ENCODE data around the gene CYP46A1. TPM values are rescaled to one million over a fixed set of nuclear protein-coding genes. Genes with fewer than 3 reads are reported as not detected.

The CYP46A1 gene
- polyA plus RNA-seq, 2 donors, result 0.16 to 0.20 TPM

- WGBS, 2 donors, result 88 to 90% methylated on average over 13 of the region's 13 CpGs
- Histone ChIP-seq H3K36me3 (ENCODE audit: control insufficient read depth in 2 of 2, insufficient read depth in 2 of 2, low read length in 1 of 2) (no peaks in the 10 kb centered on the region), H3K27ac (ENCODE audit: low read depth in 2 of 2, low read length in 1 of 2) (no peak overlapping the region), H3K9me3 (ENCODE audit: control insufficient read depth in 2 of 2, insufficient read depth in 1 of 2, low read depth in 1 of 2, low read length in 1 of 2) (no peaks in the 10 kb centered on the region), H3K4me1 (ENCODE audit: control insufficient read depth in 2 of 2, insufficient read depth in 2 of 2, low read length in 1 of 2) (peaks cover 0 to 3% of the 10 kb centered on the region in 2 donors), H3K27me3 (ENCODE audit: control insufficient read depth in 1 of 2, insufficient read depth in 2 of 2, low read length in 2 of 2) (no peaks in the 10 kb centered on the region), H3K4me3 (ENCODE audit: low read depth in 1 of 2, low read length in 2 of 2) (no peak overlapping the region)
These were observed 7.2 kb downstream of the CYP46A1 start for GRCh38 chr14:99691111-99691885.

GRCh38 chr14:99693918-99694317 is 9.8 kb downstream of the CYP46A1 start:
- Histone ChIP-seq H3K36me3 (ENCODE audit: control insufficient read depth in 2 of 2, insufficient read depth in 2 of 2, low read length in 1 of 2) (no peaks in the 10 kb centered on the region), H3K4me3 (ENCODE audit: low read depth in 1 of 2, low read length in 2 of 2) (no peak overlapping the region), H3K9me3 (ENCODE audit: control insufficient read depth in 2 of 2, insufficient read depth in 1 of 2, low read depth in 1 of 2, low read length in 1 of 2) (no peaks in the 10 kb centered on the region), H3K27ac (ENCODE audit: low read depth in 2 of 2, low read length in 1 of 2) (no peak overlapping the region), H3K4me1 (ENCODE audit: control insufficient read depth in 2 of 2, insufficient read depth in 2 of 2, low read length in 1 of 2) (no peaks in the 10 kb centered on the region), H3K27me3 (ENCODE audit: control insufficient read depth in 1 of 2, insufficient read depth in 2 of 2, low read length in 2 of 2) (no peaks in the 10 kb centered on the region)
- 74 to 88% methylated on average over 3 of the region's 3 CpGs for WGBS, 2 donors

- Histone ChIP-seq H3K36me3 (ENCODE audit: control insufficient read depth in 2 of 2, insufficient read depth in 2 of 2, low read length in 1 of 2) (no peaks in the 10 kb centered on the region), H3K27ac (ENCODE audit: low read depth in 2 of 2, low read length in 1 of 2) (no peak overlapping the region), H3K27me3 (ENCODE audit: control insufficient read depth in 1 of 2, insufficient read depth in 2 of 2, low read length in 2 of 2) (no peaks in the 10 kb centered on the region), H3K9me3 (ENCODE audit: control insufficient read depth in 2 of 2, insufficient read depth in 1 of 2, low read depth in 1 of 2, low read length in 1 of 2) (no peaks in the 10 kb centered on the region), H3K4me1 (ENCODE audit: control insufficient read depth in 2 of 2, insufficient read depth in 2 of 2, low read length in 1 of 2) (no peaks in the 10 kb centered on the region), H3K4me3 (ENCODE audit: low read depth in 1 of 2, low read length in 2 of 2) (no peak overlapping the region)
- 89 to 93% methylated on average over 4 of the region's 4 CpGs for WGBS, 2 donors
These were observed 12.8 kb downstream of the CYP46A1 start for GRCh38 chr14:99696929-99697328.

GRCh38 chr14:99698236-99698635 is 14.1 kb downstream of the CYP46A1 start:
- no peak overlapping the region for H3K4me3 ChIP-seq (ENCODE audit: low read depth in 1 of 2, low read length in 2 of 2)
- no peaks in the 10 kb centered on the region for H3K4me1 ChIP-seq (ENCODE audit: control insufficient read depth in 2 of 2, insufficient read depth in 2 of 2, low read length in 1 of 2)
- no peaks in the 10 kb centered on the region for H3K27me3 ChIP-seq (ENCODE audit: control insufficient read depth in 1 of 2, insufficient read depth in 2 of 2, low read length in 2 of 2)
- WGBS, 2 donors, result 82 to 94% methylated on average over 6 of the region's 6 CpGs
- peaks cover 2 to 4% of the 10 kb centered on the region in 2 donors for H3K9me3 ChIP-seq (ENCODE audit: control insufficient read depth in 2 of 2, insufficient read depth in 1 of 2, low read depth in 1 of 2, low read length in 1 of 2)
- no peaks in the 10 kb centered on the region for H3K36me3 ChIP-seq (ENCODE audit: control insufficient read depth in 2 of 2, insufficient read depth in 2 of 2, low read length in 1 of 2)
- no peak overlapping the region for H3K27ac ChIP-seq (ENCODE audit: low read depth in 2 of 2, low read length in 1 of 2)

- Histone ChIP-seq H3K36me3 (ENCODE audit: control insufficient read depth in 2 of 2, insufficient read depth in 2 of 2, low read length in 1 of 2) (no peaks in the 10 kb centered on the region), H3K4me3 (ENCODE audit: low read depth in 1 of 2, low read length in 2 of 2) (no peak overlapping the region), H3K9me3 (ENCODE audit: control insufficient read depth in 2 of 2, insufficient read depth in 1 of 2, low read depth in 1 of 2, low read length in 1 of 2) (peaks cover 6 to 8% of the 10 kb centered on the region in 2 donors), H3K27me3 (ENCODE audit: control insufficient read depth in 1 of 2, insufficient read depth in 2 of 2, low read length in 2 of 2) (no peaks in the 10 kb centered on the region), H3K4me1 (ENCODE audit: control insufficient read depth in 2 of 2, insufficient read depth in 2 of 2, low read length in 1 of 2) (no peaks in the 10 kb centered on the region), H3K27ac (ENCODE audit: low read depth in 2 of 2, low read length in 1 of 2) (no peak overlapping the region)
- 62 to 69% methylated on average over 5 of the region's 5 CpGs for whole genome bisulfite sequencing, 2 donors
These were observed 14.5 kb downstream of the CYP46A1 start for GRCh38 chr14:99698642-99699041.

GRCh38 chr14:99699085-99699760 is 15.1 kb downstream of the CYP46A1 start:
- no peak overlapping the region for H3K27ac ChIP-seq (ENCODE audit: low read depth in 2 of 2, low read length in 1 of 2)
- WGBS, 2 donors, result 81 to 82% methylated on average over 12 of the region's 12 CpGs

GRCh38 chr14:99699861-99700260 is 15.8 kb downstream of the CYP46A1 start:
- H3K4me1 ChIP-seq (ENCODE audit: control insufficient read depth in 2 of 2, insufficient read depth in 2 of 2, low read length in 1 of 2), result no peaks in the 10 kb centered on the region
- no peak overlapping the region for H3K27ac ChIP-seq (ENCODE audit: low read depth in 2 of 2, low read length in 1 of 2)
- no peak overlapping the region for H3K4me3 ChIP-seq (ENCODE audit: low read depth in 1 of 2, low read length in 2 of 2)
- no peaks in the 10 kb centered on the region for H3K36me3 ChIP-seq (ENCODE audit: control insufficient read depth in 2 of 2, insufficient read depth in 2 of 2, low read length in 1 of 2)
- no peaks in the 10 kb centered on the region for H3K27me3 ChIP-seq (ENCODE audit: control insufficient read depth in 1 of 2, insufficient read depth in 2 of 2, low read length in 2 of 2)
- WGBS, 2 donors, result 96% methylated on average over 16 of the region's 16 CpGs
- H3K9me3 ChIP-seq (ENCODE audit: control insufficient read depth in 2 of 2, insufficient read depth in 1 of 2, low read depth in 1 of 2, low read length in 1 of 2), result peaks cover 6 to 9% of the 10 kb centered on the region in 2 donors

More at GRCh38 chr14:99699085-99699760, 15.1 kb downstream of the CYP46A1 start:
- Histone ChIP-seq H3K36me3 (ENCODE audit: control insufficient read depth in 2 of 2, insufficient read depth in 2 of 2, low read length in 1 of 2) (no peaks in the 10 kb centered on the region), H3K27me3 (ENCODE audit: control insufficient read depth in 1 of 2, insufficient read depth in 2 of 2, low read length in 2 of 2) (no peaks in the 10 kb centered on the region), H3K9me3 (ENCODE audit: control insufficient read depth in 2 of 2, insufficient read depth in 1 of 2, low read depth in 1 of 2, low read length in 1 of 2) (peaks cover 6 to 9% of the 10 kb centered on the region in 2 donors), H3K4me1 (ENCODE audit: control insufficient read depth in 2 of 2, insufficient read depth in 2 of 2, low read length in 1 of 2) (no peaks in the 10 kb centered on the region), H3K4me3 (ENCODE audit: low read depth in 1 of 2, low read length in 2 of 2) (no peak overlapping the region)

- no peaks in the 10 kb centered on the region for H3K36me3 ChIP-seq (ENCODE audit: control insufficient read depth in 2 of 2, insufficient read depth in 2 of 2, low read length in 1 of 2)
- H3K27ac ChIP-seq (ENCODE audit: low read depth in 2 of 2, low read length in 1 of 2), result no peak overlapping the region
- no peaks in the 10 kb centered on the region for H3K4me1 ChIP-seq (ENCODE audit: control insufficient read depth in 2 of 2, insufficient read depth in 2 of 2, low read length in 1 of 2)
- WGBS, 2 donors, result 95 to 96% methylated on average over 6 of the region's 6 CpGs
- H3K9me3 ChIP-seq (ENCODE audit: control insufficient read depth in 2 of 2, insufficient read depth in 1 of 2, low read depth in 1 of 2, low read length in 1 of 2), result peaks cover 6 to 9% of the 10 kb centered on the region in 2 donors
- H3K27me3 ChIP-seq (ENCODE audit: control insufficient read depth in 1 of 2, insufficient read depth in 2 of 2, low read length in 2 of 2), result no peaks in the 10 kb centered on the region
- H3K4me3 ChIP-seq (ENCODE audit: low read depth in 1 of 2, low read length in 2 of 2), result no peak overlapping the region
These were observed 16.3 kb downstream of the CYP46A1 start for GRCh38 chr14:99700379-99700778.

GRCh38 chr14:99701260-99701659 is 17.2 kb downstream of the CYP46A1 start:
- Histone ChIP-seq H3K36me3 (ENCODE audit: control insufficient read depth in 2 of 2, insufficient read depth in 2 of 2, low read length in 1 of 2) (no peaks in the 10 kb centered on the region), H3K27me3 (ENCODE audit: control insufficient read depth in 1 of 2, insufficient read depth in 2 of 2, low read length in 2 of 2) (no peaks in the 10 kb centered on the region), H3K27ac (ENCODE audit: low read depth in 2 of 2, low read length in 1 of 2) (no peak overlapping the region), H3K4me1 (ENCODE audit: control insufficient read depth in 2 of 2, insufficient read depth in 2 of 2, low read length in 1 of 2) (no peaks in the 10 kb centered on the region), H3K9me3 (ENCODE audit: control insufficient read depth in 2 of 2, insufficient read depth in 1 of 2, low read depth in 1 of 2, low read length in 1 of 2) (peaks cover 6 to 12% of the 10 kb centered on the region in 2 donors), H3K4me3 (ENCODE audit: low read depth in 1 of 2, low read length in 2 of 2) (no peak overlapping the region)
- 96 to 100% methylated on average over 1 of the region's 1 CpG for WGBS, 2 donors

Measured in esophagus (tissue), 2 donors.